GM21390 (cell line): ENCODE data around the gene OTUD1.
A peak's percentile ranks its signal among the peaks of the same experiment; 100 is the strongest.

Experiments used
- ATAC-seq: cut with Tn5 transposase; IDR thresholded peaks from one replicate; pipeline ENCODE4 v1.9.1; 2021; ENCODE audit not compliant: unreplicated experiment

OTUD1 gene

GRCh38 chr10:23419655-23420329, 19.1 kb upstream of the OTUD1 start:
- no peak for ATAC-seq

- no peak for ATAC-seq
Observed at GRCh38 chr10:23421397-23421796, 17.5 kb upstream of the OTUD1 start.

GRCh38 chr10:23422003-23422411, 16.9 kb upstream of the OTUD1 start:
- ATAC-seq: no peak

GRCh38 chr10:23432166-23432565, 6.7 kb upstream of the OTUD1 start:
- no peak for ATAC-seq

- ATAC-seq: no peak
Observed at GRCh38 chr10:23432639-23433038, 6.2 kb upstream of the OTUD1 start.

- no peak for ATAC-seq
Observed at GRCh38 chr10:23433701-23434100, 5.2 kb upstream of the OTUD1 start.

GRCh38 chr10:23435378-23435777, 3.5 kb upstream of the OTUD1 start:
- no peak for ATAC-seq

- no peak for ATAC-seq
Observed at GRCh38 chr10:23436983-23437382, 1.9 kb upstream of the OTUD1 start.

GRCh38 chr10:23437963-23438546, 820 bp upstream of the OTUD1 start:
- ATAC-seq: no peak

GRCh38 chr10:23439452-23439960, 631 bp downstream of the OTUD1 start:
- peak; percentile 6 for ATAC-seq

- peak; percentile 12 for ATAC-seq
Observed at GRCh38 chr10:23439961-23440889, 1.4 kb downstream of the OTUD1 start.

GRCh38 chr10:23441251-23441650, 2.4 kb downstream of the OTUD1 start:
- no peak for ATAC-seq

GRCh38 chr10:23442936-23443335, 4.1 kb downstream of the OTUD1 start:
- no peak for ATAC-seq

GRCh38 chr10:23445591-23445990, 6.7 kb downstream of the OTUD1 start:
- no peak for ATAC-seq

GRCh38 chr10:23448323-23448722, 9.4 kb downstream of the OTUD1 start:
- ATAC-seq: peak; percentile 9

GRCh38 chr10:23448802-23449570, 10.1 kb downstream of the OTUD1 start:
- peak; percentile 89 for ATAC-seq

GRCh38 chr10:23452033-23452655, 13.3 kb downstream of the OTUD1 start:
- no peak for ATAC-seq

GRCh38 chr10:23453465-23453864, 14.6 kb downstream of the OTUD1 start:
- no peak for ATAC-seq

GRCh38 chr10:23457632-23458417, 18.9 kb downstream of the OTUD1 start:
- ATAC-seq: no peak
